Trophoblast cell (in vitro differentiated cells and primary cell): ENCODE measurements around the gene ZBTB7C.

ENCODE experiments used
- DNase-seq, 2 donors: peaks; one replicate each; pipeline ENCODE4 v3.0.0-alpha.2; 2016
- H2AFZ ChIP-seq: 2 replicates; pipeline ENCODE4 v1.6.1; 2013; ENCODE audit warnings: low read length, moderate library complexity, mild to moderate bottlenecking; ENCODE audit not compliant: insufficient read depth, poor library complexity
- H2AK5ac ChIP-seq: 2 replicates; pipeline ENCODE4 v1.6.1; 2013; ENCODE audit warnings: mild to moderate bottlenecking, low read length
- H2BK120ac ChIP-seq: 2 replicates; pipeline ENCODE4 v1.6.1; 2013; ENCODE audit warnings: low read length, mild to moderate bottlenecking, moderate library complexity; ENCODE audit not compliant: insufficient read depth, poor library complexity
- H2BK12ac ChIP-seq: 2 replicates; pipeline ENCODE4 v1.6.1; 2013; ENCODE audit warnings: mild to moderate bottlenecking, low read length, moderate library complexity
- H2BK5ac ChIP-seq: 2 replicates; pipeline ENCODE4 v1.6.1; 2013; ENCODE audit warnings: low read length, low read depth, moderate library complexity, mild to moderate bottlenecking; ENCODE audit not compliant: poor library complexity
- H3K14ac ChIP-seq: 2 replicates; pipeline ENCODE4 v1.6.1; 2013; ENCODE audit warnings: mild to moderate bottlenecking, low read length
- H3K18ac ChIP-seq: 2 replicates; pipeline ENCODE4 v1.6.1; 2013; ENCODE audit warnings: mild to moderate bottlenecking, low read length
- H3K23ac ChIP-seq: 2 replicates; pipeline ENCODE4 v1.6.1; 2013; ENCODE audit warnings: low read length
- H3K27ac ChIP-seq: 2 replicates; pipeline ENCODE4 v1.5.1; 2013; ENCODE audit warnings: low read depth, mild to moderate bottlenecking, inconsistent platforms, low read length, moderate library complexity
- H3K27me3 ChIP-seq: 2 replicates; pipeline ENCODE4 v1.6.1; 2013; ENCODE audit warnings: inconsistent platforms, mild to moderate bottlenecking, low read length, moderate library complexity; ENCODE audit not compliant: insufficient read depth
- H3K36me3 ChIP-seq, 2 experiments: 1 replicate in 1 of 2; 2 replicates in 1 of 2; pipeline ENCODE4 v1.6.1; 2013; ENCODE audit warnings: low read length in 2 of 2, mild to moderate bottlenecking in 2 of 2, moderate library complexity in 1 of 2; ENCODE audit not compliant: insufficient read depth in 2 of 2, control insufficient read depth in 1 of 2
- H3K4ac ChIP-seq: 2 replicates; pipeline ENCODE4 v1.6.1; 2013; ENCODE audit warnings: low read depth, mild to moderate bottlenecking, low read length, moderate library complexity
- H3K4me1 ChIP-seq, 2 experiments: 1 replicate in 1 of 2; 2 replicates in 1 of 2; pipeline ENCODE4 v1.6.1; 2013; ENCODE audit warnings: low read length in 2 of 2, mild to moderate bottlenecking in 2 of 2, moderate library complexity in 1 of 2; ENCODE audit not compliant: insufficient read depth in 2 of 2, control insufficient read depth in 1 of 2
- H3K4me2 ChIP-seq: 2 replicates; pipeline ENCODE4 v1.6.1; 2013; ENCODE audit warnings: inconsistent platforms, mild to moderate bottlenecking, low read length, moderate library complexity
- H3K4me3 ChIP-seq: 2 replicates; pipeline ENCODE4 v1.5.1; 2013; ENCODE audit warnings: mild to moderate bottlenecking, low read depth, low read length, inconsistent platforms
- H3K79me1 ChIP-seq: one replicate; pipeline ENCODE4 v1.6.1; 2013; ENCODE audit warnings: low read length
- H3K79me2 ChIP-seq: 2 replicates; pipeline ENCODE4 v1.6.1; 2013; ENCODE audit warnings: low read length, mild to moderate bottlenecking; ENCODE audit not compliant: control insufficient read depth, insufficient read depth, poor library complexity
- H3K9ac ChIP-seq: 2 replicates; pipeline ENCODE4 v1.6.1; 2013; ENCODE audit warnings: mild to moderate bottlenecking, low read length
- H3K9me3 ChIP-seq: 2 replicates; pipeline ENCODE4 v1.6.1; 2013; ENCODE audit warnings: low read depth, mild to moderate bottlenecking, control low read depth, inconsistent platforms, low read length; ENCODE audit not compliant: insufficient read depth
- H4K12ac ChIP-seq: 2 replicates; pipeline ENCODE4 v1.6.1; 2013; ENCODE audit warnings: low read depth, mild to moderate bottlenecking, low read length, moderate library complexity
- H4K8ac ChIP-seq: 2 replicates; pipeline ENCODE4 v1.6.1; 2013; ENCODE audit warnings: low read depth, mild to moderate bottlenecking, low read length, moderate library complexity
- H4K91ac ChIP-seq: one replicate; pipeline ENCODE4 v1.6.1; 2013; ENCODE audit warnings: low read depth, mild to moderate bottlenecking, low read length, moderate library complexity
- WGBS: extraction: QIAGEN DNeasy Blood & Tissue Kit; methylation state at CpG from one replicate; pipeline ENCODE4 v1.1.7; 2013; ENCODE audit warnings: missing lambda C conversion rate; ENCODE audit not compliant: insufficient read length, insufficient coverage; ENCODE audit errors: extremely low coverage; 5-methylcytosine and 5-hydroxymethylcytosine counted together

ZBTB7C gene

GRCh38 chr18:48045744-48046143, 363.4 kb downstream of the ZBTB7C start:
- WGBS = no CpG with 5 or more reads among the region's 2 CpGs

GRCh38 chr18:48044944-48045343, 364.2 kb downstream of the ZBTB7C start:
- Histone ChIP-seq H2BK12ac (no peak overlapping the region), H3K79me1 (no peaks in the 10 kb centered on the region), H3K27ac (no peak overlapping the region), H3K4me2 (no peak overlapping the region), H2AK5ac (no peak overlapping the region), H4K12ac (no peak overlapping the region), H3K36me3 (no peaks in the 10 kb centered on the region), H3K18ac (no peak overlapping the region), H3K9me3 (peaks cover 2% of the 10 kb centered on the region), H3K4me3 (no peak overlapping the region), H2AFZ (no peak overlapping the region), H4K91ac (no peak overlapping the region), H3K23ac (no peak overlapping the region), H3K9ac (no peak overlapping the region), H4K8ac (no peak overlapping the region), H3K27me3 (no peaks in the 10 kb centered on the region), H3K4me1 (peaks cover 0 to 2% of the 10 kb centered on the region in 2 experiments), H3K14ac (no peak overlapping the region), H3K4ac (no peak overlapping the region), H2BK120ac (no peak overlapping the region), H2BK5ac (no peak overlapping the region), H3K79me2 (no peaks in the 10 kb centered on the region)
- no CpG with 5 or more reads among the region's 3 CpGs for WGBS
- DNase-seq = no peak

More at GRCh38 chr18:48045744-48046143, 363.4 kb downstream of the ZBTB7C start:
- H4K8ac ChIP-seq = no peak overlapping the region
- H3K36me3 ChIP-seq = no peaks in the 10 kb centered on the region
- H3K27me3 ChIP-seq = no peaks in the 10 kb centered on the region
- no peak overlapping the region for H3K4me2 ChIP-seq
- H2AK5ac ChIP-seq = no peak overlapping the region
- no peak overlapping the region for H4K91ac ChIP-seq
- H3K4ac ChIP-seq = no peak overlapping the region
- H3K9me3 ChIP-seq = peaks cover 2% of the 10 kb centered on the region
- H3K4me1 ChIP-seq = peaks cover 0 to 2% of the 10 kb centered on the region in 2 experiments
- H3K79me1 ChIP-seq = no peaks in the 10 kb centered on the region
- H2BK12ac ChIP-seq = no peak overlapping the region
- no peak overlapping the region for H4K12ac ChIP-seq
- H3K23ac ChIP-seq = no peak overlapping the region
- no peak overlapping the region for H2AFZ ChIP-seq
- no peak overlapping the region for H3K14ac ChIP-seq
- DNase-seq = no peak
- no peak overlapping the region for H3K18ac ChIP-seq
- no peak overlapping the region for H3K27ac ChIP-seq
- no peak overlapping the region for H2BK5ac ChIP-seq
- no peak overlapping the region for H3K4me3 ChIP-seq
- H3K9ac ChIP-seq = no peak overlapping the region
- H2BK120ac ChIP-seq = no peak overlapping the region
- no peaks in the 10 kb centered on the region for H3K79me2 ChIP-seq

- Histone ChIP-seq H3K23ac (no peak overlapping the region), H4K91ac (no peak overlapping the region), H3K4me1 (peaks cover 0 to 2% of the 10 kb centered on the region in 2 experiments), H3K27ac (no peak overlapping the region), H4K12ac (no peak overlapping the region), H2AFZ (no peak overlapping the region), H3K36me3 (no peaks in the 10 kb centered on the region), H3K27me3 (no peaks in the 10 kb centered on the region), H4K8ac (no peak overlapping the region), H3K14ac (no peak overlapping the region), H3K4ac (no peak overlapping the region), H3K18ac (no peak overlapping the region), H2AK5ac (no peak overlapping the region), H2BK5ac (no peak overlapping the region), H2BK12ac (no peak overlapping the region), H3K9ac (no peak overlapping the region), H2BK120ac (no peak overlapping the region), H3K9me3 (peaks cover 2% of the 10 kb centered on the region), H3K4me3 (no peak overlapping the region), H3K79me1 (no peaks in the 10 kb centered on the region), H3K4me2 (no peak overlapping the region), H3K79me2 (no peaks in the 10 kb centered on the region)
- no peak for DNase-seq
- WGBS = no CpG with 5 or more reads among the region's 3 CpGs
These were observed 366.0 kb downstream of the ZBTB7C start for GRCh38 chr18:48043166-48043565.

- Histone ChIP-seq H3K4me1 (peaks cover 0 to 2% of the 10 kb centered on the region in 2 experiments), H3K18ac (no peak overlapping the region), H3K4ac (no peak overlapping the region)
These were observed 366.8 kb downstream of the ZBTB7C start for GRCh38 chr18:48042431-48042830.

More at GRCh38 chr18:48042431-48042830, 366.8 kb downstream of the ZBTB7C start:
- no peak overlapping the region for H2AFZ ChIP-seq
- no peak for DNase-seq
- no CpG with 5 or more reads among the region's 4 CpGs for WGBS
- H3K4me2 ChIP-seq = no peak overlapping the region
- no peak overlapping the region for H4K12ac ChIP-seq
- no peak overlapping the region for H3K23ac ChIP-seq
- peaks cover 2% of the 10 kb centered on the region for H3K9me3 ChIP-seq
- H3K9ac ChIP-seq = no peak overlapping the region
- no peak overlapping the region for H3K4me3 ChIP-seq
- no peak overlapping the region for H2BK12ac ChIP-seq
- H3K14ac ChIP-seq = no peak overlapping the region
- no peak overlapping the region for H3K27ac ChIP-seq
- no peak overlapping the region for H2BK120ac ChIP-seq
- no peak overlapping the region for H2BK5ac ChIP-seq
- no peaks in the 10 kb centered on the region for H3K79me2 ChIP-seq
- H4K91ac ChIP-seq = no peak overlapping the region
- H3K27me3 ChIP-seq = no peaks in the 10 kb centered on the region
- no peak overlapping the region for H2AK5ac ChIP-seq
- H3K36me3 ChIP-seq = no peaks in the 10 kb centered on the region
- no peak overlapping the region for H4K8ac ChIP-seq
- H3K79me1 ChIP-seq = no peaks in the 10 kb centered on the region
